MM.1S (cell line): ENCODE data around the gene KCNC4.

Experiments
- DNase-seq: peaks from one replicate; pipeline ENCODE4 v3.0.0-alpha.2; 2015
- H2AFZ ChIP-seq: fragments of 300-600 bp; sonication (generic); 2 replicates; pipeline ENCODE4 v1.6.0; 2016; ENCODE audit warnings: antibody characterized with exemption, low read length
- H3F3A ChIP-seq: fragments of 300-600 bp; sonication (generic); 2 replicates; pipeline ENCODE4 v1.6.1; 2016; ENCODE audit warnings: mild to moderate bottlenecking, antibody characterized with exemption, low read length, moderate library complexity, mixed read lengths; ENCODE audit not compliant: insufficient read depth
- H3K27ac ChIP-seq: fragments of 300-600 bp; sonication (generic); 2 replicates; pipeline ENCODE4 v1.5.1; 2016; ENCODE audit warnings: mild to moderate bottlenecking, low read length
- H3K27me3 ChIP-seq: fragments of 300-600 bp; sonication (generic); replicated peaks from 2 replicates; pipeline ENCODE4 v1.6.0; 2016; ENCODE audit warnings: low read length; ENCODE audit not compliant: insufficient read depth
- H3K36me3 ChIP-seq: fragments of 300-600 bp; sonication (generic); replicated peaks from 2 replicates; pipeline ENCODE4 v1.6.1; 2016; ENCODE audit warnings: mild to moderate bottlenecking, low read length, mixed read lengths; ENCODE audit not compliant: insufficient read depth
- H3K4me1 ChIP-seq: fragments of 300-600 bp; sonication (generic); 2 replicates; pipeline ENCODE4 v1.6.1; 2016; ENCODE audit warnings: low read length, mixed read lengths
- H3K4me2 ChIP-seq: fragments of 300-600 bp; sonication (generic); 2 replicates; pipeline ENCODE4 v1.6.0; 2016; ENCODE audit warnings: low read depth, low read length
- H3K4me3 ChIP-seq: fragments of 300-600 bp; sonication (generic); 2 replicates; pipeline ENCODE4 v1.5.1; 2016; ENCODE audit warnings: low read length, mixed read lengths
- H3K79me2 ChIP-seq: fragments of 300-600 bp; sonication (generic); 2 replicates; pipeline ENCODE4 v1.6.1; 2016; ENCODE audit warnings: mixed run types, low read length, mixed read lengths
- H3K9ac ChIP-seq: fragments of 300-600 bp; sonication (generic); 2 replicates; pipeline ENCODE4 v1.6.1; 2016; ENCODE audit warnings: low read length, mixed read lengths
- H3K9me2 ChIP-seq: fragments of 300-600 bp; sonication (generic); replicated peaks from 2 replicates; pipeline ENCODE4 v1.6.1; 2016; ENCODE audit warnings: mild to moderate bottlenecking, low read length, mixed read lengths; ENCODE audit not compliant: insufficient read depth
- H3K9me3 ChIP-seq: fragments of 300-600 bp; sonication (generic); replicated peaks from 2 replicates; pipeline ENCODE4 v1.6.1; 2016; ENCODE audit warnings: mild to moderate bottlenecking, low read length, mixed read lengths; ENCODE audit not compliant: insufficient read depth
- H4K20me1 ChIP-seq: fragments of 300-600 bp; sonication (generic); 2 replicates; pipeline ENCODE4 v1.6.1; 2016; ENCODE audit warnings: mild to moderate bottlenecking, low read length, moderate library complexity, mixed read lengths; ENCODE audit not compliant: insufficient read depth
- CTCF ChIP-seq: fragments of 300-600 bp; sonication (generic); IDR thresholded peaks from 2 replicates; pipeline ENCODE4 v1.5.1; 2016; ENCODE audit warnings: antibody characterized with exemption, low read length, mixed read lengths
- EZH2 ChIP-seq: fragments of 300-600 bp; sonication (generic); optimal IDR thresholded peaks from 2 replicates; pipeline ENCODE3; 2017; ENCODE audit warnings: low read depth, mild to moderate bottlenecking, antibody characterized with exemption, low read length, mixed read lengths
- EZH2phosphoT487 ChIP-seq: fragments of 300-600 bp; sonication (generic); IDR thresholded peaks from 2 replicates; pipeline ENCODE4 v1.6.1; 2018; ENCODE audit warnings: antibody characterized with exemption, low read length

Gene KCNC4

DNA sequence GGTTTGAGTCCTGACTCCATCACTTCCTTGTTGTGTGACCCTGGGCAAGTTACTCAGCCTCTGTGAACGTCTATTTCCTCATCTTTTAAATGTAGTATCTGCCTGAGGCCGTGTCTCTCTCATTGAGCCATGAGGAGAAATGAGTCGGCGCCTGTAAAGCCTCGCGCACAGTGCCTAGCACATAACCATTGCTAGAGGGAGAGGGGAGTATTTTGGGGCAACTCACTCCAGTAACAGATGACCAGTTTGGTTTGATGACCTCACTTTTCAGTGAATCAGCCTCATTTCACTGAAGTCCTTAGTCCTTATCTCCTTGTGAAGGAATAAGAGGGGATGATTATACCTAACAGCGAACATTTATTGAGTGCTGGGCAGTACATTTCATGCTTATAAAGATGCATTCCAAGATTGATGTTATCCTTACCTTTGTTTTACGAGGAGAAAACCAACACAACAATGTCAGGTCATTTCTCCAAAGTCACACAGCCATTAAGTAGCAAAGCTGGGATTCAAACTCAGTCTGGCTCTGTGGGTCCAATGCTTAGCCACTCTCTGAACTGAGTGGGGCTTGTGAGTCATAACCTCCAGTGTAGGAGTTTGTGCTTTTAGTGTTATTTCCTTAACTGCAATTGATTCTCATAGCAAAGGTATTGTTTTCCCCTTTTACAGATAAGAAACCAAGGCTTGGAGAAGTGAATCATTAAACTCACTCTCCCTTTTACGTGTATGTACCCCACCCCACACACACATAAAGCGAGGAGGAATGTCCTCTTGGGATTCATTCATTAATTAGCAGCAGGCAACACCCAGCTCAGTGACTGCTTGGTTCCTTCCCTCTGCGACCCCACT, 25.9 kb downstream of the KCNC4 start:
- H3K4me1 ChIP-seq = no peaks in the 10 kb centered on the region
- no peaks in the 10 kb centered on the region for H3K79me2 ChIP-seq
- no peaks in the 10 kb centered on the region for H3K9me2 ChIP-seq
- no peak overlapping the region for H3K4me3 ChIP-seq
- no peaks in the 10 kb centered on the region for H3F3A ChIP-seq
- no peaks in the 10 kb centered on the region for H3K27me3 ChIP-seq
- H3K4me2 ChIP-seq = no peak overlapping the region
- H3K9ac ChIP-seq = no peak overlapping the region
- H4K20me1 ChIP-seq = no peaks in the 10 kb centered on the region
- no peaks in the 10 kb centered on the region for H3K9me3 ChIP-seq
- TF ChIP-seq CTCF (no peak), EZH2phosphoT487 (no peak), EZH2 (no peak)
- H3K36me3 ChIP-seq = no peaks in the 10 kb centered on the region
- H2AFZ ChIP-seq = no peak overlapping the region
- no peak overlapping the region for H3K27ac ChIP-seq
- DNase-seq = no peak

GRCh38 chr1:110237386-110238152, 27.5 kb downstream of the KCNC4 start:
- Histone ChIP-seq H3K79me2 (no peaks in the 10 kb centered on the region), H3K27me3 (no peaks in the 10 kb centered on the region), H2AFZ (no peak overlapping the region), H3K36me3 (no peaks in the 10 kb centered on the region), H4K20me1 (no peaks in the 10 kb centered on the region), H3K27ac (no peak overlapping the region), H3F3A (no peaks in the 10 kb centered on the region), H3K4me3 (no peak overlapping the region), H3K9me2 (no peaks in the 10 kb centered on the region), H3K9me3 (no peaks in the 10 kb centered on the region), H3K9ac (no peak overlapping the region), H3K4me2 (no peak overlapping the region), H3K4me1 (no peaks in the 10 kb centered on the region)
- TF ChIP-seq EZH2 (no peak), CTCF (no peak), EZH2phosphoT487 (no peak)
- DNase-seq = no peak

DNA sequence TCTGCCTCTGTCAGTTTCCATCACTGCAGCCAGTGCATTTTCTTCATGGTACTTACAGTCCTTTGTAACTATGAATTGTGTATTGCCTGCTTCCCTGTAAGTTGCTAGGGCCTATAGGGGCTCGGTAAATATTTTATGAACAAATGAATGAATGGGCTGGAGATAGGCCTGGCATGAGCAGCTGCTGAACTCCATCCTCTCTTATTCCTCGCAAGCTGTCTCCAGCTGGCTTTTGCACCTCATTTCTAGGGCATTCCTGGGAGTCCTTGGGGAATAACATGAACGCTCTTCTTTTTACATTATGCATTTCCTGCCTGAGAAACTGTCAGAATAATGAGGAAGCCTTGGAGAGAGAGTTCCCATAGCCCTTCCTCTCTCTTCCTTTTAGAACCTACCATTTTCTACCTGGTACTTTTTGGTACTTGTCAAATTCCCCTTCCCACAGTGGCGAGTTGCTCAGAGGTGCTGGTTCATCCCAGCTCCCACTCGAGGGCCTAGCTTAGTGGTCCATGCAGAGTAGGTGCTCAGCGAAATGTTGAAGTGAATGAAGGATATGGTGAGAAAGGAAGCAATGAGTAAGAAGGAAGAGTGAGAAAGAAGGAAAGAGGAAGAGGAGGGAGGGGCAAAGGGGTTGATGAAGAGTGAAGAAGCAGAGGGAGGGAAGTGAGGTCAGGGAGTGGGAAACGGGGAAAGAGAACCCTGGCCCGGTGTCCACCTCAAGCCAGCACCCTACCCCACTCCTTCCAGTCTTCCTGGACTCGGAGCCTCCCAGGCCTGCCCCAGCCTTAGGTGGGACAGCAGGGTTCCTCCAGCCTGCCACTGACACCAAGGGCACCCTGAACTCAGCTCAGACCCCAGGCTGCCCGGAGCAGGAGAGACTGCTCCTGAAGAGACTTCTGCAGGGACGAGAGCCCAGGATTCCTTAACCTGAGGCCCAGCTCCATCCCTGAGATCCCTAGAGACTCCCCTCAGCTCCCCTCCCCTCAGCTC, 29.6 kb downstream of the KCNC4 start:
- no peaks in the 10 kb centered on the region for H3K27me3 ChIP-seq
- H3K4me2 ChIP-seq = no peak overlapping the region
- H3K79me2 ChIP-seq = no peaks in the 10 kb centered on the region
- H3K9ac ChIP-seq = no peak overlapping the region
- no peak overlapping the region for H3K4me3 ChIP-seq
- H3K27ac ChIP-seq = no peak overlapping the region
- H3K9me2 ChIP-seq = no peaks in the 10 kb centered on the region
- H3K4me1 ChIP-seq = peaks cover 14% of the 10 kb centered on the region
- no peak for DNase-seq
- no peaks in the 10 kb centered on the region for H3F3A ChIP-seq
- H3K9me3 ChIP-seq = no peaks in the 10 kb centered on the region
- H4K20me1 ChIP-seq = no peaks in the 10 kb centered on the region
- no peaks in the 10 kb centered on the region for H3K36me3 ChIP-seq
- TF ChIP-seq EZH2phosphoT487 (no peak), EZH2 (no peak), CTCF (no peak)
- H2AFZ ChIP-seq = no peak overlapping the region
